ENCODE measurements around the gene HAPLN3.

DNA sequence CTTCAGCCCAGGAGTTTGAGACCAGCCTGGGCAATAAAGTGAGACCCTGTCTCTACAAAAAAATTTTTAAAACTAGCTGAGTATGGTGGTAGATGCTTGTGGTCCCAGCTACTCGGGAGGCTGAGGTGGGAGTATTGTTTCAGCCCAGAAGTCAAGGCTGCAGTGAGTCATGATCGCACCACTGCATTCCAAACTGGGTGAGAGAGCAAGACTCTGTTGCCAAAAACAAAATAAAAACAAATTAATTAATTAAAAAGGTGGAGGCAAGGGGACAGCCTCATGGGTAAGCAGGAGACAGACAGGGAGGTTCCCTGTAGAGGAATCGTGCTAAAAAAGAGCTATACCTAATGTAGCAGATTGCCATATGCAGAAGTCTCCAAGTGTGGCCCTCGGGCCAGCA, 12.6 kb downstream of the HAPLN3 start:
- TF ChIP-seq, protein P1, sequence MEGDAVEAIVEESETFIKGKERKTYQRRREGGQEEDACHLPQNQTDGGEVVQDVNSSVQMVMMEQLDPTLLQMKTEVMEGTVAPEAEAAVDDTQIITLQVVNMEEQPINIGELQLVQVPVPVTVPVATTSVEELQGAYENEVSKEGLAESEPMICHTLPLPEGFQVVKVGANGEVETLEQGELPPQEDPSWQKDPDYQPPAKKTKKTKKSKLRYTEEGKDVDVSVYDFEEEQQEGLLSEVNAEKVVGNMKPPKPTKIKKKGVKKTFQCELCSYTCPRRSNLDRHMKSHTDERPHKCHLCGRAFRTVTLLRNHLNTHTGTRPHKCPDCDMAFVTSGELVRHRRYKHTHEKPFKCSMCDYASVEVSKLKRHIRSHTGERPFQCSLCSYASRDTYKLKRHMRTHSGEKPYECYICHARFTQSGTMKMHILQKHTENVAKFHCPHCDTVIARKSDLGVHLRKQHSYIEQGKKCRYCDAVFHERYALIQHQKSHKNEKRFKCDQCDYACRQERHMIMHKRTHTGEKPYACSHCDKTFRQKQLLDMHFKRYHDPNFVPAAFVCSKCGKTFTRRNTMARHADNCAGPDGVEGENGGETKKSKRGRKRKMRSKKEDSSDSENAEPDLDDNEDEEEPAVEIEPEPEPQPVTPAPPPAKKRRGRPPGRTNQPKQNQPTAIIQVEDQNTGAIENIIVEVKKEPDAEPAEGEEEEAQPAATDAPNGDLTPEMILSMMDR (conservative IDR thresholded peaks at IDR 0.05; ENCODE audit: low read depth, low read length): no peak
- TF ChIP-seq RAD21 (IDR thresholded peaks at IDR 0.05; ENCODE audit: low read length): no peak
- TF ChIP-seq POLR2A (IDR thresholded peaks at IDR 0.05; ENCODE audit: low read depth, low read length): no peak
- TF ChIP-seq RFX5 (IDR thresholded peaks at IDR 0.05; ENCODE audit: low read depth, low read length): no peak
- no peak for TF ChIP-seq MAFK (IDR thresholded peaks at IDR 0.05; ENCODE audit: low read depth, low read length)
- no peak for TF ChIP-seq USF2 (IDR thresholded peaks at IDR 0.05; ENCODE audit: low read depth, low read length)
- TF ChIP-seq MAZ (IDR thresholded peaks at IDR 0.05; ENCODE audit: borderline replicate concordance, low read depth, low read length): no peak
- no peak for TF ChIP-seq MXI1 (IDR thresholded peaks at IDR 0.05; ENCODE audit: borderline replicate concordance, low read depth, low read length)
- no peak for TF ChIP-seq ELK1 (IDR thresholded peaks at IDR 0.05; ENCODE audit: borderline replicate concordance, low read depth, low read length)

All from IMR-90 (cell line).